SK-N-SH (cell line): ENCODE data around the gene CENPT. TPM values are rescaled to one million over a fixed set of nuclear protein-coding genes. Genes with fewer than 3 reads are reported as not detected.

Experiments
- CTCF ChIA-PET: fragments of 300-600, 350-600 bp; formaldehyde crosslinking; extraction: SDS; loops from one replicate; lab custom pipeline; 2021; lab: Yijun Ruan, JAX
- POLR2A ChIA-PET: fragments of 350-600 bp; sonication (Branson Sonifier 250); formaldehyde crosslinking; extraction: SDS; loops from one replicate; lab custom pipeline; 2020; ENCODE audit warnings: antibody characterized with exemption, inconsistent platforms; lab: Yijun Ruan, JAX
- DNase-seq: peaks from one replicate; pipeline ENCODE4 v3.0.0; 2012
- H2AFZ ChIP-seq: fragments of 200-600 bp; sonication (generic); 2 replicates; pipeline ENCODE4 v1.8.1; 2016; ENCODE audit warnings: antibody characterized with exemption, mild to moderate bottlenecking, low read depth
- H3F3A ChIP-seq: fragments of 200-600 bp; sonication (generic); replicated peaks from 2 replicates; pipeline ENCODE3; 2016; ENCODE audit warnings: antibody characterized with exemption, mild to moderate bottlenecking; ENCODE audit not compliant: insufficient read depth
- H3K27ac ChIP-seq, 2 experiments: fragments of 200-500 bp in 1 of 2; fragments of 200-600 bp in 1 of 2; sonication (Bioruptor generic) in 1 of 2; sonication (generic), shearing (Covaris generic) in 1 of 2; 2 replicates each; pipeline versions ENCODE4 v1.5.1 to v1.6.1; 2014 to 2016; ENCODE audit warnings: low read depth in 2 of 2, inconsistent platforms in 1 of 2, low read length in 1 of 2, mild to moderate bottlenecking in 1 of 2, mixed read lengths in 1 of 2
- H3K27me3 ChIP-seq: fragments of 200-600 bp; sonication (generic), shearing (Covaris generic); 2 replicates; pipeline ENCODE4 v1.6.1; 2016; ENCODE audit warnings: mixed run types; ENCODE audit not compliant: insufficient read depth
- H3K36me3 ChIP-seq, 2 experiments: fragments of 200-500 bp in 1 of 2; fragments of 200-600 bp in 1 of 2; sonication (Bioruptor generic) in 1 of 2; sonication (generic) in 1 of 2; replicated peaks in 1 of 2; 2 replicates each; pipeline versions ENCODE3 to v1.5.1; 2014 to 2016; ENCODE audit warnings: low read length in 1 of 2, mild to moderate bottlenecking in 1 of 2; ENCODE audit not compliant: insufficient read depth in 2 of 2, control insufficient read depth in 1 of 2
- H3K4me1 ChIP-seq, 2 experiments: fragments of 200-500 bp in 1 of 2; fragments of 200-600 bp in 1 of 2; sonication (Bioruptor generic) in 1 of 2; sonication (generic), shearing (Covaris generic) in 1 of 2; 2 replicates each; pipeline versions ENCODE4 v1.5.1 to v1.6.1; 2014 to 2016; ENCODE audit warnings: low read depth in 1 of 2, low read length in 1 of 2, mixed run types in 1 of 2; ENCODE audit not compliant: insufficient read depth in 2 of 2, control insufficient read depth in 1 of 2
- H3K4me2 ChIP-seq: fragments of 200-600 bp; sonication (generic), shearing (Covaris generic); 2 replicates; pipeline ENCODE4 v1.6.1; 2017; ENCODE audit warnings: mixed run types
- H3K4me3 ChIP-seq, 2 experiments: fragments of 200-500 bp in 1 of 2; fragments of 200-600 bp in 1 of 2; sonication (Bioruptor generic) in 1 of 2; sonication (generic), shearing (Covaris generic) in 1 of 2; 2 replicates each; pipeline versions ENCODE4 v1.5.1 to v1.8.1; 2014 to 2016; ENCODE audit warnings: low read depth in 2 of 2, inconsistent platforms in 1 of 2, low read length in 1 of 2, mild to moderate bottlenecking in 1 of 2, mixed read lengths in 1 of 2, moderate library complexity in 1 of 2
- H3K79me2 ChIP-seq: fragments of 200-600 bp; sonication (generic); 2 replicates; pipeline ENCODE4 v1.8.1; 2017; ENCODE audit warnings: mild to moderate bottlenecking; ENCODE audit not compliant: insufficient read depth
- H3K9ac ChIP-seq: fragments of 200-600 bp; sonication (generic); 2 replicates; pipeline ENCODE4 v1.6.1; 2017; ENCODE audit warnings: mixed run types
- H3K9me2 ChIP-seq: fragments of 200-600 bp; sonication (generic); 2 replicates; pipeline ENCODE4 v1.6.1; 2017; ENCODE audit warnings: mixed run types
- H3K9me3 ChIP-seq: fragments of 200-600 bp; sonication (generic); 2 replicates; pipeline ENCODE4 v1.6.1; 2017; ENCODE audit warnings: mixed run types, mild to moderate bottlenecking, moderate library complexity
- H4K20me1 ChIP-seq: fragments of 200-600 bp; sonication (generic); 2 replicates; pipeline ENCODE4 v1.6.1; 2017; ENCODE audit warnings: mild to moderate bottlenecking, mixed run types; ENCODE audit not compliant: insufficient read depth
- EP300 ChIP-seq, 2 experiments: IDR thresholded peaks; 2 replicates each; pipeline versions ENCODE4 v1.4.0 to v1.6.1; 2012; ENCODE audit warnings: borderline replicate concordance in 1 of 2, low read depth in 1 of 2, low read length in 1 of 2
- EZH2phosphoT487 ChIP-seq: fragments of 200-600 bp; sonication (generic); IDR thresholded peaks from 2 replicates; pipeline ENCODE4 v1.6.1; 2017; ENCODE audit warnings: low read depth, mixed run types, mild to moderate bottlenecking, antibody characterized with exemption, moderate library complexity, borderline replicate concordance
- FOSL2 ChIP-seq: IDR thresholded peaks from 2 replicates; pipeline ENCODE4 v1.4.0; 2012; ENCODE audit warnings: low read depth, mild to moderate bottlenecking, moderate library complexity, borderline replicate concordance
- FOXJ3 ChIP-seq: sonication (generic); formaldehyde crosslinking; IDR thresholded peaks from 2 replicates; pipeline ENCODE4 v1.5.1; 2020; ENCODE audit warnings: mild to moderate bottlenecking, missing genetic modification reagents
- GATA2 ChIP-seq: sonication (generic); formaldehyde crosslinking; IDR thresholded peaks from 2 replicates; pipeline ENCODE4 v1.5.0; 2020; ENCODE audit warnings: mild to moderate bottlenecking, missing genetic modification reagents
- MXI1 ChIP-seq: IDR thresholded peaks from 2 replicates; pipeline ENCODE4 v1.6.1; 2012; ENCODE audit warnings: mild to moderate bottlenecking, low read depth, low read length, improper control_type of control experiment
- RCOR1 ChIP-seq: fragments of 150-350 bp; IDR thresholded peaks from 2 replicates; pipeline ENCODE4 v1.6.1; 2017; ENCODE audit warnings: antibody characterized with exemption, low read length
- RXRA ChIP-seq: IDR thresholded peaks from 2 replicates; pipeline ENCODE4 v1.4.0; 2012; ENCODE audit warnings: low read depth, mild to moderate bottlenecking, borderline replicate concordance
- SMC3 ChIP-seq: IDR thresholded peaks from 2 replicates; pipeline ENCODE4 v1.6.1; 2012; ENCODE audit warnings: low read depth, low read length, improper control_type of control experiment
- TCF12 ChIP-seq: IDR thresholded peaks from 2 replicates; pipeline ENCODE4 v1.4.0; 2012
- YY1 ChIP-seq: IDR thresholded peaks from 2 replicates; pipeline ENCODE4 v1.4.0; 2012; ENCODE audit warnings: low read depth, mild to moderate bottlenecking
- WGBS: methylation state at CpG from one replicate; pipeline ENCODE4 v1.1.6; 2017; ENCODE audit warnings: low lambda C conversion rate; 5-methylcytosine and 5-hydroxymethylcytosine counted together
- polyA plus RNA-seq, 3 experiments: library from polyadenylated mRNA; depleted of rRNA; stranded (reverse); fragments of >200 nt; gene quantifications; 2 replicates each; pipeline ENCODE4 v1.2.3, GENCODE V29; 2012
- TF ChIP-seq, protein P1 (sequence below): fragments of 150-350 bp; IDR thresholded peaks from 2 replicates; pipeline ENCODE4 v1.6.1; 2017; ENCODE audit warnings: antibody characterized with exemption, low read length, low read depth, borderline replicate concordance
- TF ChIP-seq, protein P2 (sequence below): IDR thresholded peaks from 2 replicates; pipeline ENCODE4 v1.4.0; 2012; ENCODE audit warnings: low read depth, borderline replicate concordance
- TF ChIP-seq, protein P3 (sequence below): IDR thresholded peaks from 2 replicates; pipeline ENCODE4 v1.4.0; 2012; ENCODE audit warnings: low read depth
- TF ChIP-seq, protein P4 (sequence below): fragments of 150-350 bp; IDR thresholded peaks from 2 replicates; pipeline ENCODE4 v1.6.1; 2016; ENCODE audit warnings: mild to moderate bottlenecking, low read depth, low read length
- TF ChIP-seq, protein P5 (sequence below): IDR thresholded peaks from 2 replicates; pipeline ENCODE4; 2012

CENPT gene
- polyA plus RNA-seq, 1 of the 3 experiments (the other 2 are of a cell fraction): 48.6 TPM

DNA sequence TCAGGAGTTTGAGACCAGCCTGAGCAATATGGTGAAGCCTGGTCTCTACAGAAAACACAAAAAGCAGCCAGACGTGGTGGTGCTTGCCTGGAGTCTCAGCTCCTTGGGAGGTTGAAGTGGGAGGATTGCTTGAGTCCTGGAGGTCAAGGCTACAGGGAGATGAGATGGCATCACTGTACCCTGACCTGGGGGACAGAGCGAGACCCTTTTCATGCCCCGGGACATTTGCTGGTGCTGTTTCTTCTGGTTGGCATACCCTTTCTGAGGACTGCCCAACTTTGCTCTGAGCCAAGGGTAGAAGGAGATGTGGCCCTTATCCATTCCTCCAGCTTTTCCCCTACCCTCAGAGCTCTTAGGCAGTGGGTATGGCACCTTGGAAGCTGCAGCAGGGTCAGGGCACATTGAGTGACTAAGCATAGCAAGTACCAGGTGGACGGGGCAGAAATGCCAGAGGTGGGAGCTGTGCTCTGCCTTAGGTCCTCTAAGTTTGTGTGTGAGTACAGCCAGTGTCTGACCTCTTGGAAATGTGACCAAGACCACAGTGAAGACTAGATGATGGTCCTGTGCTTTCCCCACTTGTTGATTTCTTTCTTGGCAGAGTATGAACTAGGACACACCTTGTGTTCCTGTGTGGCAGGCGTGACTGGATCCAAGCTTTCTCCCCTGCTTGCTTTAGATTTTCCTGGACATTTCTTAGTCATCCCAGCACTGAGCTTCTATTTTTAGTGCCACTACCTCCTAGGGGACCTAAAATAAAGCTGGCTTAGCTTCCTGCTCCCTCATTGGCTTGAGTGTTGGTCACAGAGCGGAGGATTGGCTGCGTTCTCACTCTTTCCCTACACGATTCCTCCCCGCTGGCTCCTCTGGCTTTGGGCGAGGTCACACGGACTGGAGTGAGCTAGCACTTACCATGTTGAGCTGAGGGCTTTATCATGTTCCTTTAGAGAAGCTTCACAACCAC is 15.4 kb upstream of the CENPT start:
- Histone ChIP-seq H3K4me2 (peak overlapping the region; percentile 39; the same call in 1 of the 2 replicates), H3K27ac (peak overlapping the region in 1 of 2 experiments; percentile 47; a peak in 2 of 4 replicates), H3K9me2 (no peaks in the 10 kb centered on the region), H3K9ac (no peak overlapping the region), H3F3A (peaks cover 8% of the 10 kb centered on the region), H3K79me2 (peaks cover 100% of the 10 kb centered on the region), H3K27me3 (no peaks in the 10 kb centered on the region), H4K20me1 (peaks cover 86% of the 10 kb centered on the region), H2AFZ (no peak overlapping the region), H3K4me3 (no peak overlapping the region), H3K4me1 (peaks cover 2 to 8% of the 10 kb centered on the region in 2 experiments; a peak in 2 of 4 replicates), H3K36me3 (peaks cover 32 to 41% of the 10 kb centered on the region in 2 experiments), H3K9me3 (no peaks in the 10 kb centered on the region)
- POLR2A ChIA-PET: interaction anchor here (0.8 kb wide), 1 partner anchor 15 kb away, joined by 3 read pairs; no protein-coding TSS in a partner anchor
- DNase-seq: no peak
- CTCF ChIA-PET: interaction anchor here (0.6 to 4.5 kb wide), 6 partner anchors 16 to 342 kb away, joined by 3 to 26 read pairs (median 4); partner anchors contain the start of genes CENPT and NUTF2
- TF ChIP-seq, protein P1, sequence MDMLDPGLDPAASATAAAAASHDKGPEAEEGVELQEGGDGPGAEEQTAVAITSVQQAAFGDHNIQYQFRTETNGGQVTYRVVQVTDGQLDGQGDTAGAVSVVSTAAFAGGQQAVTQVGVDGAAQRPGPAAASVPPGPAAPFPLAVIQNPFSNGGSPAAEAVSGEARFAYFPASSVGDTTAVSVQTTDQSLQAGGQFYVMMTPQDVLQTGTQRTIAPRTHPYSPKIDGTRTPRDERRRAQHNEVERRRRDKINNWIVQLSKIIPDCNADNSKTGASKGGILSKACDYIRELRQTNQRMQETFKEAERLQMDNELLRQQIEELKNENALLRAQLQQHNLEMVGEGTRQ: no peak
- TF ChIP-seq, protein P2, sequence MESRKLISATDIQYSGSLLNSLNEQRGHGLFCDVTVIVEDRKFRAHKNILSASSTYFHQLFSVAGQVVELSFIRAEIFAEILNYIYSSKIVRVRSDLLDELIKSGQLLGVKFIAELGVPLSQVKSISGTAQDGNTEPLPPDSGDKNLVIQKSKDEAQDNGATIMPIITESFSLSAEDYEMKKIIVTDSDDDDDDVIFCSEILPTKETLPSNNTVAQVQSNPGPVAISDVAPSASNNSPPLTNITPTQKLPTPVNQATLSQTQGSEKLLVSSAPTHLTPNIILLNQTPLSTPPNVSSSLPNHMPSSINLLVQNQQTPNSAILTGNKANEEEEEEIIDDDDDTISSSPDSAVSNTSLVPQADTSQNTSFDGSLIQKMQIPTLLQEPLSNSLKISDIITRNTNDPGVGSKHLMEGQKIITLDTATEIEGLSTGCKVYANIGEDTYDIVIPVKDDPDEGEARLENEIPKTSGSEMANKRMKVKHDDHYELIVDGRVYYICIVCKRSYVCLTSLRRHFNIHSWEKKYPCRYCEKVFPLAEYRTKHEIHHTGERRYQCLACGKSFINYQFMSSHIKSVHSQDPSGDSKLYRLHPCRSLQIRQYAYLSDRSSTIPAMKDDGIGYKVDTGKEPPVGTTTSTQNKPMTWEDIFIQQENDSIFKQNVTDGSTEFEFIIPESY: no peak
- TF ChIP-seq FOXJ3: no peak
- TF ChIP-seq, protein P3, sequence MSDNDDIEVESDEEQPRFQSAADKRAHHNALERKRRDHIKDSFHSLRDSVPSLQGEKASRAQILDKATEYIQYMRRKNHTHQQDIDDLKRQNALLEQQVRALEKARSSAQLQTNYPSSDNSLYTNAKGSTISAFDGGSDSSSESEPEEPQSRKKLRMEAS: no peak
- no peak for TF ChIP-seq FOSL2
- TF ChIP-seq, protein P4, sequence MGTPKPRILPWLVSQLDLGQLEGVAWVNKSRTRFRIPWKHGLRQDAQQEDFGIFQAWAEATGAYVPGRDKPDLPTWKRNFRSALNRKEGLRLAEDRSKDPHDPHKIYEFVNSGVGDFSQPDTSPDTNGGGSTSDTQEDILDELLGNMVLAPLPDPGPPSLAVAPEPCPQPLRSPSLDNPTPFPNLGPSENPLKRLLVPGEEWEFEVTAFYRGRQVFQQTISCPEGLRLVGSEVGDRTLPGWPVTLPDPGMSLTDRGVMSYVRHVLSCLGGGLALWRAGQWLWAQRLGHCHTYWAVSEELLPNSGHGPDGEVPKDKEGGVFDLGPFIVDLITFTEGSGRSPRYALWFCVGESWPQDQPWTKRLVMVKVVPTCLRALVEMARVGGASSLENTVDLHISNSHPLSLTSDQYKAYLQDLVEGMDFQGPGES: no peak
- no peak for TF ChIP-seq MXI1
- TF ChIP-seq EZH2phosphoT487: no peak
- no peak for TF ChIP-seq EP300 (IDR thresholded peaks at IDR 0.05; ENCODE audit: borderline replicate concordance in 1 of 2, low read depth in 1 of 2, low read length in 1 of 2)
- TF ChIP-seq, protein P5, sequence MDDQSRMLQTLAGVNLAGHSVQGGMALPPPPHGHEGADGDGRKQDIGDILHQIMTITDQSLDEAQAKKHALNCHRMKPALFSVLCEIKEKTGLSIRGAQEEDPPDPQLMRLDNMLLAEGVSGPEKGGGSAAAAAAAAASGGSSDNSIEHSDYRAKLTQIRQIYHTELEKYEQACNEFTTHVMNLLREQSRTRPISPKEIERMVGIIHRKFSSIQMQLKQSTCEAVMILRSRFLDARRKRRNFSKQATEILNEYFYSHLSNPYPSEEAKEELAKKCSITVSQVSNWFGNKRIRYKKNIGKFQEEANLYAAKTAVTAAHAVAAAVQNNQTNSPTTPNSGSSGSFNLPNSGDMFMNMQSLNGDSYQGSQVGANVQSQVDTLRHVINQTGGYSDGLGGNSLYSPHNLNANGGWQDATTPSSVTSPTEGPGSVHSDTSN: no peak
- TF ChIP-seq RCOR1: no peak
- no peak for TF ChIP-seq RXRA
- TF ChIP-seq YY1: no peak
- TF ChIP-seq SMC3: no peak
- no peak for TF ChIP-seq GATA2 (CRISPR knock-in tag)
- TF ChIP-seq TCF12: no peak
- 88% methylated on average over 9 of the region's 11 CpGs for WGBS
